GM12875 (cell line): ENCODE data around the gene CRHR1.

Experiments
- H3K4me3 ChIP-seq: one replicate; pipeline ENCODE4 v1.5.1; 2011; ENCODE audit warnings: low read depth, low read length, control low read depth
- CTCF ChIP-seq: IDR thresholded peaks from 2 replicates; pipeline ENCODE4 v1.5.1; 2011; ENCODE audit warnings: low read depth, mild to moderate bottlenecking, control low read depth, inconsistent platforms, low read length, moderate library complexity, borderline replicate concordance; ENCODE audit not compliant: insufficient read depth

Gene CRHR1

GRCh38 chr17:45813048-45813725 lies 29.1 kb downstream of the CRHR1 start:
- peak; percentile 16; the same call in 1 of the 2 replicates for TF ChIP-seq CTCF
- H3K4me3 ChIP-seq = no peak overlapping the region

DNA sequence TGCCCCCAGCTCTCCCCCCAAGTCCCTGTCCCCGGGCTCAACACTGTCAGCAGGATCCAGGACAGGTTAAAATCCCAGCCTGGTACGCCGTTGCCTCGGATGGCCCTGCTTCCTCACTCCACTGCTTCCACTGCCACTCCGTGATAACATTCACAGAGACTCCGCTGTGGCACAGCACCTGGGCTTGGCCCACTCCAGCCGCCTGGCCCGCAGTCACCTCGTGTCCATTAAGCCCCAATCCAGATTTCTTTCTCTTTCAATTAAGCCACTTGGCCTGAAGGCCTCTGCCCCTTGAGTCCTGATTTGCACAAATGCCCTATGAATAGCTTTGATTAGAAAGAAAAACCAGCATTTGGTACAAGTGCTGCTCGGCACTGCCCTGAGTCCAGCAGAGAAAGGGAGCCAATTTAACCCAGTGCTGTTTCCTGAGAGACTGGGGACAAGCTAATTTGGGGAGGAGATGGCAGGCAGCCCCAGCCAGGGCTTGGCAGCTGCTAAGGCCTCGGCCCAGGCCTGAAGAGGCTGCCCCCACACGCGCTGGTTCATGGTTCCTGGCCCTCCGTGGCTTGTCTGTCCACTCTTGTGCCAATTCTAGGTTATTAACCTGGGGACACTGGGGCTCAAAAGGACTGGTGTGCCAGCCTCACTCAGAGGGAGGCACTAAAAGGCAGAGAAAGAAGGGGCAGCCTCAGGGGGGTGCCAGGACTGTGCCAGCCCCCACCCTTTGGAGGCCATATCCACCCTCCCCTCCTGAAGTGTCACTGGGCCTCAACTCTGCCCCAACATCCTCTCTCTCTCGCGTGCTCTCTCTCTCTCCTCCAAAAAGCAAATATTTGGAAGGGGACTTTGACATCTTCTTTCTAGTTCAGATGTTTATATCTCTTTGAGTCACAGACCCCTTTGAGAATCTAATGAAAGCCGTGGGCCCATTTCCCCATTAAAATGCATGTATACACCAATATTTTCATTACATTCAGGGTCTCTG lies 30.8 kb downstream of the CRHR1 start:
- no peak for TF ChIP-seq CTCF
- H3K4me3 ChIP-seq = no peak overlapping the region

DNA sequence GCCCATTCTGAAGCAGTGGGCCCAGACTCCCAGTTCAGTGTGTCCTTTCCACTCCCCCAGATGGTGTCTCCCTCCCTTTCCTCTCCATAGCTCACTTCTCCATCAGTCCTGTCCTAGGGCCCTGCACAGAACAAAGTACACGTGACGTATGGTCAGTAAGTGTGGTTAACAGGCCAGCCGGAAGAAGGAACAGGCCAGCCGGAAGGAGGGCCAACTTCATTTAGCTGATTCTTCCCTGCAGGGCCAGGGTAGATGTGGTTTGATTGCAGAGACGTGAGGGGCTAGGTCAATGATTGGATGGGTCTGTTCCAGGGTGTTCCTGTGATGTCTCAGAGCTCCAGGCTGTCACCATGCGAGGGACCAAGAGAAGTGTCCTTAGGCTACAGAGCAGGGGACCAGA lies 31.6 kb downstream of the CRHR1 start:
- TF ChIP-seq CTCF = no peak
- H3K4me3 ChIP-seq = no peak overlapping the region

DNA sequence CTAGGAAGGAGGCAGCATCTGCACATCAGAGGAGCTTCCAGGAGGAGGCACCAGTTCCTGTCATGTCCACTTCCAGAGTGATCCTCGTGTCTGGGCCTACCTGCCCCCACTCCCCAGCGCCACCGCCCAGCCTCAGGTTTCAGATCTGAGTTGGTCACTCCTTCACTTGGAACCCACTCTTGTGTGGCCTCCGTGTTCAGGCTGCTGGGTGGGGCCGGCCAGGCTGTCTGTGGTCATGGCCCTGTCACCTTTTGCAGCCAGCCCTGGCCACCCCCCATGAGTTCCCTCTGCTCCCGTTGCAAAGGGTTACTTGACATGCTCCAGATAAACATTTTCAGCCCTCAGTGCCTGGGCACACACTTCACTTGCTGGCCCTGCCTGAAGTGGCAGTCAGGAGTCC lies 33.9 kb downstream of the CRHR1 start:
- H3K4me3 ChIP-seq = no peak overlapping the region
- no peak for TF ChIP-seq CTCF

GRCh38 chr17:45818699-45819098 lies 34.6 kb downstream of the CRHR1 start:
- H3K4me3 ChIP-seq = no peak overlapping the region
- TF ChIP-seq CTCF = no peak

GRCh38 chr17:45819632-45820031 lies 35.5 kb downstream of the CRHR1 start:
- no peak overlapping the region for H3K4me3 ChIP-seq
- TF ChIP-seq CTCF = no peak
